Natural killer cell treated with Interleukin-12 subunit alpha and Interleukin-12 subunit beta and Interleukin-15 and Interleukin-18, amount 100 ng/mL, for 72 hours (primary cell): ENCODE measurements around the gene CDK14. TPM values are rescaled to one million over a fixed set of nuclear protein-coding genes. Genes with fewer than 3 reads are reported as not detected.

Experiments used
- ATAC-seq, 2 donors: fragments of 150-1000 bp; cut with Tn5 transposase in 1 of 2; sonication (Bioruptor Pico), chemical (Tn5 transposase) in 1 of 2; 2 replicates each; pipeline ENCODE4 v1.10.0; 2021
- DNase-seq: peaks from one replicate; pipeline ENCODE4 v3.0.0; 2022; ENCODE audit warnings: low spot score
- H3K27ac Mint-ChIP-seq, 2 donors: 1 replicate in 1 of 2; 2 replicates in 1 of 2; pipeline ENCODE4 v1.8.0; 2022; ENCODE audit warnings: mixed read lengths in 2 of 2, mild to moderate bottlenecking in 1 of 2, moderate library complexity in 1 of 2
- H3K27me3 Mint-ChIP-seq, 2 donors: 1 replicate in 1 of 2; 2 replicates in 1 of 2; pipeline ENCODE4 v1.8.0; 2022; ENCODE audit warnings: mixed read lengths in 2 of 2
- H3K36me3 Mint-ChIP-seq: one replicate; pipeline ENCODE4 v1.8.0; 2022; ENCODE audit warnings: mixed read lengths
- H3K4me1 Mint-ChIP-seq, 2 donors: 1 replicate in 1 of 2; 2 replicates in 1 of 2; pipeline ENCODE4 v1.8.0; 2022; ENCODE audit warnings: low read depth in 2 of 2, mixed read lengths in 2 of 2, mild to moderate bottlenecking in 1 of 2
- H3K4me3 Mint-ChIP-seq: one replicate; pipeline ENCODE4 v1.8.0; 2022; ENCODE audit warnings: mixed read lengths
- H3K9me3 Mint-ChIP-seq: 2 replicates; pipeline ENCODE4 v1.8.0; 2022; ENCODE audit warnings: mixed read lengths
- total RNA-seq, 2 donors: library from RNA; stranded (reverse); gene quantifications; one replicate each; pipeline ENCODE4 v1.2.3, GENCODE V29; 2022

The CDK14 gene
- total RNA-seq, 2 donors from 2014 or later = 0.76 to 2.8 TPM

DNA sequence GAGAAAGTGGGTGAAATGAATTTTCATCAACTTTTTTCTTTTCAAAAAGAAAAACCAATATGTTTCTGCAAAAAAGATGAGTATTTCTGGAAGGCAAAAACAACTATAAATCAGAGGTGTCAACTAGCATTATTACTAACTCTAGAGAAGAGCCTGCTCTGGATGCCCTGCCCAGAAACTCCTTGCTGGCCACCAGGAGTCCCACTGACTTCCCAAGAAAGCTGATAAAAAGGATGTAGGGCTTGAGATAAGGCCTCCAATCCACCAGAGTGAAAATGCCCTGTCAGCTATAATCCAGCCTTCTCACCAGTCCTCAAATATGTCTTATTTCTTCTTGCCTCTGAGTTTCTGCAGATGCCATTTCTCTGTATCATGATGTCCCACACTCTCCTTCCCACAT, 651.4 kb downstream of the CDK14 start:
- ATAC-seq (no peak), DNase-seq (no peak)
- Mint-ChIP-seq H3K4me3 (no peak overlapping the region), H3K27me3 (no peaks in the 10 kb centered on the region), H3K27ac (no peak overlapping the region), H3K36me3 (no peaks in the 10 kb centered on the region), H3K9me3 (no peaks in the 10 kb centered on the region), H3K4me1 (no peaks in the 10 kb centered on the region)

DNA sequence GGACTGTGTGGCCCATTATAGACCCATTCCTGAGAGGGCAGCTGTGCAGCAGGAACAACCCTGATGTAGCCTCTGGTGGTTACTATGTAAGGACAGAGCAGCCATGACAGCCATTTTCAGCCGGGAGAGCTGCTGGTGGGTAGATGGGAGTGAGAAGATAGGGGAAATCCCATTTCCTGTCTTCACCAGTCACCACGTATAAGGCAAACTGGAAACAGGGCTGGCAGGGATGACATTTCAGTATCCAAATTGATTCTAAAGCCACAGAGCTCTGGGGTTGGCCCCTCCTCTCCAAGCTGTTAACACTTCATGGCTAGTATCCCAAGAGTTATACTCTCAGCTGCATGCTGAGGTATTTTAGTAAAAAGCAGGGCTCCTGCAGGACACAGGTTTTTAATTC, 652.9 kb downstream of the CDK14 start:
- ATAC-seq = no peak
- H3K27ac Mint-ChIP-seq = no peak overlapping the region
- H3K27me3 Mint-ChIP-seq = no peaks in the 10 kb centered on the region

DNA sequence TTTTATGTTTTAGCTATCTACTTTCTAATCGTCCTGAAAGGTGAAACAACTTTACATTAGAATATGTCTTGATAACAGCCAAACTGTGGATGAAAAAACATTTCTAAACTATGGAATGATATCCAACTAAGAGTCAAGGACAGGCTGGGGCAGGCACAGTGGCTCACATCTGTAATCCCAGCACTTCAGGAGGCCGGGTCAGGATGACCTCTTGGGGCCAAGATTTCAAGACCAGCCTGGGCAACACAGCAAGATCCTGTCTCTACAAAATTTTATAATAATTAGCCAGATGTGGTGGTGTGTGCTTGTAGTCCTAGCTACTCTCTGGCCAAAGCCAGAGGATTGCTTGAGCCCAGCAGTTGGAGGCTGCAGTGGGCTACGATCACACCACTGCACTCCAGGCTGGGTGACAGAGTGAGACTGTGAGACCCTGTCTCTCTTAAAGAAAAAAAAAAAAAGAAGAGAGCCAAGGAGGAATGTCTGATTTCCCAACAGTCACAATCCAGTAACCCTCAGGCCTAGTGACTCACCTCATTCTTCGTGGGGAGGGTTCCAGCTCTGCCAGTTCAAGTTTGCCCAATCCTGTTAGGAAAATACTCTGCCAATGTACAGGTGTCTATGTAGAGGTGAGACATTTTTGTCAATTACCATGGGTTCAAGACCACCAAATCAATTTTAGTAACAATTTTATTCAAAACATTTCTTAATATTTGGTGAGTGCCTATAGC, 653.5 kb downstream of the CDK14 start:
- ATAC-seq (no peak), DNase-seq (no peak)
- no peak overlapping the region for H3K27ac Mint-ChIP-seq
- H3K4me3 Mint-ChIP-seq = no peak overlapping the region
- no peaks in the 10 kb centered on the region for H3K27me3 Mint-ChIP-seq
- peaks cover 8% of the 10 kb centered on the region for H3K9me3 Mint-ChIP-seq
- no peaks in the 10 kb centered on the region for H3K4me1 Mint-ChIP-seq
- H3K36me3 Mint-ChIP-seq = no peaks in the 10 kb centered on the region

More for the DNA sequence above, 652.9 kb downstream of the CDK14 start:
- Mint-ChIP-seq H3K4me1 (no peaks in the 10 kb centered on the region), H3K9me3 (peaks cover 5% of the 10 kb centered on the region), H3K36me3 (no peaks in the 10 kb centered on the region), H3K4me3 (no peak overlapping the region)
- DNase-seq = no peak

DNA sequence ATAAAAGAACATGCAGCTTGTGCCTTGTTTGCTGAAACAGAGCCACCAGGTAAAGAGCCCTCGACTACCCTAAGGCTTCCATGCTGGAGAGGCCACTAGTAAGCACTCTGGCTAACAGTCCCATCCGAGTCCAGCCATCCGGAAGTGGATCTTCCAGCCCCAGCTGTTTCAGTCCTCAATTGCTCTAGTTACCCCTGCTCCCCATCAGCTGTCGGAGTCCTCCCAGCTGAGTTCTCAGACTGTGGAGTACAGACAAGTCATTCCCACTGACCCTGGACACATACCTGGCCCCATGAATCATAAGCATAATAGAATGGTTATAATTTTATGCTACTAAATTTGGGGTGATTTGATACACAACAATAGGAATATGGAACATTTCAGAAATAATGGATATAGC, 654.6 kb downstream of the CDK14 start:
- peaks cover 3% of the 10 kb centered on the region for H3K36me3 Mint-ChIP-seq
- no peak overlapping the region for H3K4me3 Mint-ChIP-seq
- ATAC-seq = no peak
- peaks cover 13% of the 10 kb centered on the region for H3K9me3 Mint-ChIP-seq
- H3K27me3 Mint-ChIP-seq = no peaks in the 10 kb centered on the region
- H3K27ac Mint-ChIP-seq = no peak overlapping the region
- H3K4me1 Mint-ChIP-seq = no peaks in the 10 kb centered on the region
- no peak for DNase-seq

DNA sequence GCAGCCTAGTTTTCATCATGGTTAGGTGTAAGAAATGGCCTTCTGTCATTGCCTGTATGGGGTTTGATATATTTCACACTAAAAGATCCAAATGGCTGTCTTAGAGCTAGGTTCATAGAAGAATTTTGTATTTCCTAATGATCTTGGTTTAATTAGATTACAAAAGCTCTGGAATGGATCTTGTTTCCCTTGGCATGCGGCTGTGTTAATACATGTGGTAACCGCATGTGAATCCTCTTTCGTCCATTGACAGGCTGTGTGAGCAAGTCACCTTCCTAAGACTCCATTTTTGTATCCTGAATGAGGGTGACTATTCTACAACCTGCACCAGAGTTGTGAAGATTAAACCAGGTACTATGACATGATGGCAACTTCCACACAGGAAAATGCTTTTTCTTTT, 655.8 kb downstream of the CDK14 start:
- Mint-ChIP-seq H3K4me1 (no peaks in the 10 kb centered on the region), H3K36me3 (peaks cover 8% of the 10 kb centered on the region), H3K4me3 (no peak overlapping the region), H3K9me3 (peaks cover 19% of the 10 kb centered on the region), H3K27me3 (no peaks in the 10 kb centered on the region), H3K27ac (no peak overlapping the region)
- ATAC-seq (no peak), DNase-seq (no peak)

Other genes starting within 250 kb of the CDK14 start
- gene GTPBP10, start 249.6 kb upstream of the CDK14 start, total RNA-seq = 10 to 100 TPM; 17.9 to 28.9 TPM
- 1 to 10 TPM; 4.4 to 5.2 TPM for gene CLDN12, start 192.9 kb upstream of the CDK14 start, total RNA-seq
- not detected for gene PTTG1IP2, start 126.7 kb upstream of the CDK14 start, total RNA-seq